Measurements from ENCODE around the gene SELENOS.

GRCh38 chr15:101326462-101327146, 49.3 kb upstream of the SELENOS start:
- TF ChIP-seq CTCF (IDR thresholded peaks at IDR 0.05), result no peak
- TF ChIP-seq POLR2AphosphoS5 (IDR thresholded peaks at IDR 0.05), result no peak
- TF ChIP-seq POLR2A (IDR thresholded peaks at IDR 0.05), result no peak
- TF ChIP-seq EP300 (IDR thresholded peaks at IDR 0.05), result no peak

Measured in suprapubic skin (tissue), 4 donors.